Activated naive CD4-positive, alpha-beta T cell treated with anti-CD3 and anti-CD28 coated beads, Interleukin-2, amount 10 ng/mL, durations not matched to agents 7 days and 5 days (primary cell): ENCODE results near the gene GALNT2.

ENCODE experiments used
- CTCF ChIA-PET: fragments of 350-600 bp; sonication (Branson Sonifier 250); formaldehyde crosslinking; loops from one replicate; lab custom pipeline; 2021; ENCODE audit warnings: antibody characterized with exemption; lab: Charles Lee
- DNase-seq: peaks from one replicate; pipeline ENCODE4 v3.0.0-alpha.2; 2020
- H3K27ac Mint-ChIP-seq: one replicate; pipeline ENCODE4 v1.8.0; 2021; ENCODE audit warnings: mild to moderate bottlenecking, moderate library complexity, mixed read lengths
- H3K27me3 Mint-ChIP-seq: one replicate; pipeline ENCODE4 v1.8.0; 2021; ENCODE audit warnings: mild to moderate bottlenecking, mixed read lengths
- H3K36me3 Mint-ChIP-seq: one replicate; pipeline ENCODE4 v1.8.0; 2021; ENCODE audit warnings: mixed read lengths
- H3K4me1 Mint-ChIP-seq: one replicate; pipeline ENCODE4 v1.8.0; 2021; ENCODE audit warnings: mixed read lengths
- H3K4me3 Mint-ChIP-seq: one replicate; pipeline ENCODE4 v1.8.0; 2021; ENCODE audit warnings: mild to moderate bottlenecking, moderate library complexity, mixed read lengths
- H3K9me3 Mint-ChIP-seq: one replicate; pipeline ENCODE4 v1.8.0; 2021; ENCODE audit warnings: mixed read lengths

GALNT2 gene

GRCh38 chr1:230199034-230199433 lies 132.0 kb downstream of the GALNT2 start:
- Mint-ChIP-seq H3K27me3 (no peaks in the 10 kb centered on the region), H3K36me3 (peaks cover 7% of the 10 kb centered on the region), H3K4me3 (no peak overlapping the region), H3K9me3 (no peaks in the 10 kb centered on the region), H3K4me1 (peaks cover 5% of the 10 kb centered on the region), H3K27ac (no peak overlapping the region)
- CTCF ChIA-PET: no interaction called here
- no peak for DNase-seq

GRCh38 chr1:230199554-230199953 lies 132.5 kb downstream of the GALNT2 start:
- H3K4me1 Mint-ChIP-seq: peaks cover 4% of the 10 kb centered on the region
- CTCF ChIA-PET: no interaction called here
- H3K9me3 Mint-ChIP-seq: no peaks in the 10 kb centered on the region
- H3K27ac Mint-ChIP-seq: no peak overlapping the region
- no peaks in the 10 kb centered on the region for H3K27me3 Mint-ChIP-seq
- no peak overlapping the region for H3K4me3 Mint-ChIP-seq
- no peak for DNase-seq
- peaks cover 12% of the 10 kb centered on the region for H3K36me3 Mint-ChIP-seq

GRCh38 chr1:230200276-230200675 lies 133.2 kb downstream of the GALNT2 start:
- Mint-ChIP-seq H3K4me3 (no peak overlapping the region), H3K27ac (no peak overlapping the region), H3K9me3 (no peaks in the 10 kb centered on the region), H3K4me1 (peaks cover 4% of the 10 kb centered on the region), H3K27me3 (no peaks in the 10 kb centered on the region), H3K36me3 (peaks cover 16% of the 10 kb centered on the region)
- DNase-seq: no peak
- CTCF ChIA-PET: interaction anchor here (1.1 kb wide), 1 partner anchor 33 kb away, joined by 4 read pairs; no protein-coding TSS in a partner anchor

- H3K4me3 Mint-ChIP-seq: no peak overlapping the region
- H3K9me3 Mint-ChIP-seq: no peaks in the 10 kb centered on the region
- no peaks in the 10 kb centered on the region for H3K27me3 Mint-ChIP-seq
- CTCF ChIA-PET: interaction anchor here (1.1 kb wide), 1 partner anchor 35 kb away, joined by 4 read pairs; no protein-coding TSS in a partner anchor
- peaks cover 16% of the 10 kb centered on the region for H3K36me3 Mint-ChIP-seq
- no peak for DNase-seq
- H3K4me1 Mint-ChIP-seq: peaks cover 4% of the 10 kb centered on the region
- H3K27ac Mint-ChIP-seq: no peak overlapping the region
These were observed 134.4 kb downstream of the GALNT2 start for GRCh38 chr1:230201445-230201844.

GRCh38 chr1:230204842-230205241 lies 137.8 kb downstream of the GALNT2 start:
- Mint-ChIP-seq H3K4me1 (peaks cover 22% of the 10 kb centered on the region), H3K9me3 (no peaks in the 10 kb centered on the region), H3K4me3 (no peak overlapping the region), H3K27ac (peak overlapping the region; percentile 60), H3K27me3 (no peaks in the 10 kb centered on the region), H3K36me3 (peaks cover 20% of the 10 kb centered on the region)
- no peak for DNase-seq
- CTCF ChIA-PET: interaction anchor here (0.6 to 1.6 kb wide), 2 partner anchors 9 to 300 kb away, joined by 3 to 4 read pairs; no protein-coding TSS in a partner anchor

- Mint-ChIP-seq H3K4me1 (peaks cover 29% of the 10 kb centered on the region), H3K27me3 (no peaks in the 10 kb centered on the region), H3K4me3 (no peak overlapping the region), H3K27ac (peak overlapping the region; percentile 33), H3K9me3 (no peaks in the 10 kb centered on the region), H3K36me3 (peaks cover 20% of the 10 kb centered on the region)
- DNase-seq: no peak
- CTCF ChIA-PET: interaction anchor here (1.6 kb wide), 1 partner anchor 8 kb away, joined by 3 read pairs; no protein-coding TSS in a partner anchor
These were observed 138.7 kb downstream of the GALNT2 start for GRCh38 chr1:230205719-230206198.

- Mint-ChIP-seq H3K4me3 (no peak overlapping the region), H3K27me3 (no peaks in the 10 kb centered on the region), H3K27ac (peak overlapping the region; percentile 33), H3K9me3 (no peaks in the 10 kb centered on the region), H3K36me3 (peaks cover 20% of the 10 kb centered on the region), H3K4me1 (peaks cover 30% of the 10 kb centered on the region)
- CTCF ChIA-PET: no interaction called here
- DNase-seq: no peak
These were observed 139.2 kb downstream of the GALNT2 start for GRCh38 chr1:230206207-230206606.

GRCh38 chr1:230206976-230207375 lies 139.9 kb downstream of the GALNT2 start:
- peaks cover 33% of the 10 kb centered on the region for H3K4me1 Mint-ChIP-seq
- peaks cover 20% of the 10 kb centered on the region for H3K36me3 Mint-ChIP-seq
- no peak overlapping the region for H3K4me3 Mint-ChIP-seq
- H3K27ac Mint-ChIP-seq: no peak overlapping the region
- CTCF ChIA-PET: interaction anchor here (2.0 kb wide), 1 partner anchor 14 kb away, joined by 6 read pairs; no protein-coding TSS in a partner anchor
- no peaks in the 10 kb centered on the region for H3K9me3 Mint-ChIP-seq
- no peak for DNase-seq
- H3K27me3 Mint-ChIP-seq: no peaks in the 10 kb centered on the region

- DNase-seq: no peak
- Mint-ChIP-seq H3K36me3 (peaks cover 20% of the 10 kb centered on the region), H3K4me1 (peaks cover 40% of the 10 kb centered on the region), H3K27ac (no peak overlapping the region), H3K4me3 (no peak overlapping the region), H3K27me3 (no peaks in the 10 kb centered on the region), H3K9me3 (no peaks in the 10 kb centered on the region)
- CTCF ChIA-PET: interaction anchor here (2.0 kb wide), 1 partner anchor 13 kb away, joined by 6 read pairs; no protein-coding TSS in a partner anchor
These were observed 140.6 kb downstream of the GALNT2 start for GRCh38 chr1:230207598-230207997.

GRCh38 chr1:230208619-230209261 lies 141.7 kb downstream of the GALNT2 start:
- Mint-ChIP-seq H3K27me3 (no peaks in the 10 kb centered on the region), H3K36me3 (peaks cover 17% of the 10 kb centered on the region), H3K4me3 (no peak overlapping the region), H3K27ac (peak overlapping the region; percentile 82), H3K9me3 (no peaks in the 10 kb centered on the region), H3K4me1 (peaks cover 51% of the 10 kb centered on the region)
- DNase-seq: peak; percentile 33
- CTCF ChIA-PET: interaction anchor here (0.9 to 2.0 kb wide), 3 partner anchors 12 to 97 kb away, joined by 3 to 6 read pairs (median 3); no protein-coding TSS in a partner anchor

- Mint-ChIP-seq H3K9me3 (no peaks in the 10 kb centered on the region), H3K27ac (peak overlapping the region; percentile 34), H3K4me3 (no peak overlapping the region), H3K27me3 (no peaks in the 10 kb centered on the region), H3K4me1 (peaks cover 54% of the 10 kb centered on the region), H3K36me3 (peaks cover 14% of the 10 kb centered on the region)
- CTCF ChIA-PET: interaction anchor here (2.4 kb wide), 1 partner anchor 12 kb away, joined by 9 read pairs; no protein-coding TSS in a partner anchor
- DNase-seq: no peak
These were observed 143.4 kb downstream of the GALNT2 start for GRCh38 chr1:230210326-230210980.

GRCh38 chr1:230210981-230211336 lies 143.9 kb downstream of the GALNT2 start:
- Mint-ChIP-seq H3K4me3 (no peak overlapping the region), H3K4me1 (peaks cover 54% of the 10 kb centered on the region), H3K9me3 (no peaks in the 10 kb centered on the region), H3K27ac (no peak overlapping the region), H3K27me3 (no peaks in the 10 kb centered on the region), H3K36me3 (peaks cover 14% of the 10 kb centered on the region)
- CTCF ChIA-PET: interaction anchor here (1.1 to 2.4 kb wide), 5 partner anchors 9 to 86 kb away, joined by 3 to 9 read pairs (median 3); no protein-coding TSS in a partner anchor
- no peak for DNase-seq

- no peak for DNase-seq
- CTCF ChIA-PET: interaction anchor here (1.1 to 2.4 kb wide), 5 partner anchors 8 to 87 kb away, joined by 3 to 9 read pairs (median 3); no protein-coding TSS in a partner anchor
- Mint-ChIP-seq H3K9me3 (no peaks in the 10 kb centered on the region), H3K4me3 (no peak overlapping the region), H3K4me1 (peaks cover 54% of the 10 kb centered on the region), H3K27ac (peak overlapping the region; percentile 79), H3K36me3 (peaks cover 14% of the 10 kb centered on the region), H3K27me3 (no peaks in the 10 kb centered on the region)
These were observed 144.6 kb downstream of the GALNT2 start for GRCh38 chr1:230211436-230212145.
